ENCODE measurements around the gene SAP30. TPM values are rescaled to one million over a fixed set of nuclear protein-coding genes. Genes with fewer than 3 reads are reported as not detected.
A peak's percentile ranks its signal among the peaks of the same experiment; 100 is the strongest.

SAP30 gene
- total and polyA plus RNA-seq, 2 of the 4 experiments (the other 2 are of a cell fraction): 3.8 to 11.7 TPM

GRCh38 chr4:173332963-173333657 lies 37.6 kb upstream of the SAP30 start:
- BruUV-seq (replicated peaks): no TSS peak
- peak overlapping the region; percentile 69 for H2AK5ac ChIP-seq (ENCODE audit: low read depth, low read length)
- dilution Hi-C loops (cut with HindIII; ENCODE audit: low sequenced_read_pairs, unreplicated experiment): no loop called here

More at GRCh38 chr4:173332963-173333657, 37.6 kb upstream of the SAP30 start:
- H3K23ac ChIP-seq (ENCODE audit: low read depth, low read length): peak overlapping the region; percentile 79
- peak overlapping the region in 1 of 2 experiments; percentile 11; a peak in 1 of 4 replicates for H4K8ac ChIP-seq (ENCODE audit: low read depth in 2 of 2, low read length in 2 of 2)
- CTCF ChIA-PET: interaction anchor here (0.6 kb wide), 1 partner anchor 83 kb away, joined by 5 read pairs; no protein-coding TSS in a partner anchor
- H4K91ac ChIP-seq (ENCODE audit: insufficient read depth, low read depth, low read length): no peak overlapping the region; the same call in 1 of the 2 replicates
- intact Hi-C loops (cut with micrococcal nuclease) (loop anchor here (5.0 kb wide), 1 partner anchor 144 kb away; no protein-coding TSS in a partner anchor), in situ Hi-C loops (cut with MboI; ENCODE audit: low sequenced_read_pairs) (no loop called here)
- H3K9ac ChIP-seq (ENCODE audit: low read depth, low read length): peak overlapping the region; percentile 84
- no peak overlapping the region for H2BK15ac ChIP-seq (ENCODE audit: low read depth, low read length)
- peak overlapping the region; percentile 75 for H3K4me3 ChIP-seq (ENCODE audit: insufficient read depth, low read depth, low read length)
- peak overlapping the region; percentile 45 for H3K27ac ChIP-seq (ENCODE audit: insufficient read depth, low read length)
- no peaks in the 10 kb centered on the region for H3K4me1 ChIP-seq (ENCODE audit: control insufficient read depth, insufficient read depth, low read length)
- TF ChIP-seq CEBPB (IDR thresholded peaks at IDR 0.05; ENCODE audit: low read depth, low read length) (no peak), RCOR1 (IDR thresholded peaks at IDR 0.05; ENCODE audit: insufficient replicate concordance, low read length) (no peak), RAD21 (IDR thresholded peaks at IDR 0.05; ENCODE audit: low read length) (no peak), MAFK (IDR thresholded peaks at IDR 0.05; ENCODE audit: low read depth, low read length) (no peak), MXI1 (IDR thresholded peaks at IDR 0.05; ENCODE audit: borderline replicate concordance, low read depth, low read length) (no peak), FOS (IDR thresholded peaks at IDR 0.05; ENCODE audit: low read depth, low read length) (no peak), MAZ (IDR thresholded peaks at IDR 0.05; ENCODE audit: borderline replicate concordance, low read depth, low read length) (no peak)
- no peak overlapping the region for H2BK120ac ChIP-seq (ENCODE audit: low read depth, low read length)
- peak overlapping the region; percentile 99 for H3K4me2 ChIP-seq (ENCODE audit: low read depth, low read length)
- 2% methylated on average over 8 of the region's 21 CpGs; no CpG with 5 or more reads in 1 of the 2 experiments for WGBS, 2 experiments (ENCODE audit: extremely low coverage in 2 of 2, insufficient read length in 1 of 2)
- H3K27me3 ChIP-seq (ENCODE audit: control insufficient read depth, insufficient read depth, low read length): no peaks in the 10 kb centered on the region
- H2AK9ac ChIP-seq (replicated peaks; ENCODE audit: low read depth, low read length, poor library complexity): no peak overlapping the region
- H3K4ac ChIP-seq (ENCODE audit: low read depth, low read length): peak overlapping the region; percentile 82
- POLR2A ChIA-PET (ENCODE audit: unreplicated experiment): no interaction called here
- ATAC-seq (ENCODE audit: low read depth): no peak
- DNase-seq: peak; percentile 1
- peak overlapping the region; percentile 86 for H2BK5ac ChIP-seq (ENCODE audit: low read depth, low read length, poor library complexity, severe bottlenecking)
- no peaks in the 10 kb centered on the region for H3K9me3 ChIP-seq (ENCODE audit: control insufficient read depth, insufficient read depth, low read length)
- H3K14ac ChIP-seq (replicated peaks; ENCODE audit: low read depth, low read length): peak overlapping the region; percentile 68
- no peaks in the 10 kb centered on the region for H4K20me1 ChIP-seq (ENCODE audit: insufficient read depth, low read length)
- H2BK20ac ChIP-seq (ENCODE audit: low read depth, low read length): no peak overlapping the region
- H3K79me1 ChIP-seq (ENCODE audit: low read depth in 1 of 2, low read length in 2 of 2): peaks cover 0 to 4% of the 10 kb centered on the region in 2 experiments; a peak in 3 of 4 replicates
- peak overlapping the region; percentile 1; the same call in 1 of the 2 replicates for H4K5ac ChIP-seq (ENCODE audit: low read depth, low read length)
- no peaks in the 10 kb centered on the region; the same call in 1 of the 2 replicates for H3K9me1 ChIP-seq (ENCODE audit: insufficient read depth, low read length)
- peak overlapping the region; percentile 27; the same call in 1 of the 2 replicates for H3K56ac ChIP-seq (ENCODE audit: extremely low read depth, insufficient read depth, low read length)
- peaks cover 6% of the 10 kb centered on the region for H3K36me3 ChIP-seq (ENCODE audit: control insufficient read depth, insufficient read depth, low read length)
- H3K18ac ChIP-seq (ENCODE audit: low read depth, low read length): no peak overlapping the region
- peak overlapping the region; percentile 84 for H2AFZ ChIP-seq (replicated peaks; ENCODE audit: low read length, poor library complexity)
